Measurements from ENCODE around the gene SCRN2. TPM values are rescaled to one million over a fixed set of nuclear protein-coding genes. Genes with fewer than 3 reads are reported as not detected.

The SCRN2 gene
- total RNA-seq, 2 experiments from 2014 or later = 21.0 to 23.8 TPM

DNA sequence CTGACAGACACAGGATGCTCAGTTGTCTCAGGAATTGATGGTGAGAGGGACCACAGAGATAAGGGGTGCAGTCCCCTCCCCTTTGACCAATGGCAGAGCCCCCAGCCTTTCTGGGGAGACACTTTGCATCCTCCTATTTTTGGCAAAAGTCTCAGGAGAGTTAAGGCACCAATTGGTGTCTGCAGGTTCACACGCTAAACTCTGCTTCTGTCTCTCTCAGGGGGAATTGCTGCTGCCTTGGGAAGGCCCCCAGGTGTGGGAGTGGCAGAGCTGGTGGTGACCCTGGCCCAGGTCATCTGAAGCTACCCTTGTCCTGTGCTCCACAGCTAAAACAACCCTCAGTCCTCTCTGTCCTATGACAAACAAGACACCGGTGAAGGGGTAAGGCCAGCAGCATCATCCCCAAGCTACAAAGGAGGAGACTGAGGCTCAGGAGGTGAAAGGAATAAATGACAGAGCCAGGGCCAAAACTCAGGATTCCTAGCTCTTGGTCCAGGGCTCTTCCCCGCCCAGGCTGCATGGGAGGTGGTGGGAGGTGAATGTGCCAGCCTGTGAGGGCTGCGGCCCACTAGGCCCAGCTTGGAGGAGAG, 39.8 kb downstream of the SCRN2 start:
- TF ChIP-seq, protein P1, sequence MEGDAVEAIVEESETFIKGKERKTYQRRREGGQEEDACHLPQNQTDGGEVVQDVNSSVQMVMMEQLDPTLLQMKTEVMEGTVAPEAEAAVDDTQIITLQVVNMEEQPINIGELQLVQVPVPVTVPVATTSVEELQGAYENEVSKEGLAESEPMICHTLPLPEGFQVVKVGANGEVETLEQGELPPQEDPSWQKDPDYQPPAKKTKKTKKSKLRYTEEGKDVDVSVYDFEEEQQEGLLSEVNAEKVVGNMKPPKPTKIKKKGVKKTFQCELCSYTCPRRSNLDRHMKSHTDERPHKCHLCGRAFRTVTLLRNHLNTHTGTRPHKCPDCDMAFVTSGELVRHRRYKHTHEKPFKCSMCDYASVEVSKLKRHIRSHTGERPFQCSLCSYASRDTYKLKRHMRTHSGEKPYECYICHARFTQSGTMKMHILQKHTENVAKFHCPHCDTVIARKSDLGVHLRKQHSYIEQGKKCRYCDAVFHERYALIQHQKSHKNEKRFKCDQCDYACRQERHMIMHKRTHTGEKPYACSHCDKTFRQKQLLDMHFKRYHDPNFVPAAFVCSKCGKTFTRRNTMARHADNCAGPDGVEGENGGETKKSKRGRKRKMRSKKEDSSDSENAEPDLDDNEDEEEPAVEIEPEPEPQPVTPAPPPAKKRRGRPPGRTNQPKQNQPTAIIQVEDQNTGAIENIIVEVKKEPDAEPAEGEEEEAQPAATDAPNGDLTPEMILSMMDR (IDR thresholded peaks at IDR 0.05) = no peak
- Mint-ChIP-seq H3K36me3 (ENCODE audit: low read depth) (no peaks in the 10 kb centered on the region), H3K4me1 (ENCODE audit: low read depth) (no peaks in the 10 kb centered on the region), H3K9me3 (no peaks in the 10 kb centered on the region), H3K27ac (no peak overlapping the region), H3K4me3 (no peak overlapping the region), H3K27me3 (peaks cover 5% of the 10 kb centered on the region)
- DNase-seq (no peak), ATAC-seq (no peak)
- ChIA-PET CTCF (interaction anchor here (0.8 to 2.4 kb wide), 17 partner anchors 9 to 186 kb away, joined by 3 to 9 read pairs (median 4); partner anchors contain the start of genes LRRC46 and MRPL10), POLR2A (interaction anchor here (1.0 kb wide), 1 partner anchor 13 kb away, joined by 3 read pairs; no protein-coding TSS in a partner anchor)
- intact Hi-C loops (cut with micrococcal nuclease) = loop anchor here (5.0 kb wide), 1 partner anchor 104 kb away; no protein-coding TSS in a partner anchor

DNA sequence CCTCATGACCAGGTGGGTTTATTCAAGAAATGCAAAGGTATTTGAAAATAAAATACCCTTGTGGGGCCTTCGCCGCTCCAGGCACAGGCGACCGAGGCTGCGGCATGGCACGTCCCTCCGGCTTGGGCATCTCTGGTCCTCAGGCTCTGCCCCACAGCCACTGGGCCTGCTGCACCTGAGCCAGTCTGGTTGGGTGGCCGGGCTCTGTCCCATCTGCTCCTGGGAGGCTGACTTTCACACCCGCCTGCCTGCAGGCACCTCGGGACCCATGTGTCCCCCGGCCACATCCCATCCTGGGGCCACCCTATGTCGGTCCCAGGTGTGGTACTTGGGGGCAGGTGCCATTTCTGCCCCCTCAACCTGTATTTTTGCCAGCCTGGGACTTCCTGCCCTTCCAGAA, 40.4 kb downstream of the SCRN2 start:
- Mint-ChIP-seq H3K4me3 (no peak overlapping the region), H3K36me3 (ENCODE audit: low read depth) (no peaks in the 10 kb centered on the region), H3K4me1 (ENCODE audit: low read depth) (no peaks in the 10 kb centered on the region), H3K27ac (no peak overlapping the region), H3K9me3 (no peaks in the 10 kb centered on the region), H3K27me3 (peaks cover 5% of the 10 kb centered on the region)
- CTCF ChIA-PET = interaction anchor here (0.9 to 2.4 kb wide), 8 partner anchors 8 to 186 kb away, joined by 3 to 9 read pairs (median 4); partner anchors contain the start of genes LRRC46 and MRPL10
- POLR2A ChIA-PET = interaction anchor here (1.0 kb wide), 1 partner anchor 14 kb away, joined by 3 read pairs; no protein-coding TSS in a partner anchor
- intact Hi-C loops (cut with micrococcal nuclease) = loop anchor here (5.0 kb wide), 1 partner anchor 103 kb away; no protein-coding TSS in a partner anchor
- TF ChIP-seq, protein P1 (IDR thresholded peaks at IDR 0.05) = no peak
- no peak for DNase-seq
- ATAC-seq = no peak

DNA sequence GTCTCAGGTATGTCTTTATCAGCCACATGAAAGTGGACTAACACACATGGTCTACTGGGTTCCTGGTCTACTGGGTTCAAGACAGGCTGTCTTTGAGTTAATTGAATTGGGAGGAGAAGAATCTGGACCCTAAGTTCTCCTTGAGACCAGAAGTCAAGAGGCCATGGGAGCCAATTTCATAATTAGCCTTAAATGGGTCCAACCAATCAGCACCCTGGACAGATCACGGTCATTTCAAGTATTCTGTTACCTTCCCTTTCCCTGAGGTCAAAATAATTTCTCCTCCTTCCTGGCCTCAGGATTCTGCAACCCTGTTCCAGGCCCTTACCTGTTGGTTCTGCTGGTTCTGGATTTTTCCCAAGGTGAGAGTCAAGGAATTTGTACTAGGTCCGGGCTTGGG, 43.3 kb downstream of the SCRN2 start:
- no peak for DNase-seq
- ChIA-PET CTCF (interaction anchor here (1.1 kb wide), 1 partner anchor 8 kb away, joined by 4 read pairs; no protein-coding TSS in a partner anchor), POLR2A (interaction anchor here (1.6 kb wide), 1 partner anchor 147 kb away, joined by 5 read pairs; no protein-coding TSS in a partner anchor)
- H3K27me3 Mint-ChIP-seq = peaks cover 20% of the 10 kb centered on the region
- intact Hi-C loops (cut with micrococcal nuclease) = no loop called here
- H3K9me3 Mint-ChIP-seq = no peaks in the 10 kb centered on the region
- no peaks in the 10 kb centered on the region for H3K36me3 Mint-ChIP-seq (ENCODE audit: low read depth)
- no peaks in the 10 kb centered on the region for H3K4me1 Mint-ChIP-seq (ENCODE audit: low read depth)
- no peak overlapping the region for H3K27ac Mint-ChIP-seq
- ATAC-seq = no peak
- TF ChIP-seq, protein P1 (IDR thresholded peaks at IDR 0.05) = no peak
- H3K4me3 Mint-ChIP-seq = no peak overlapping the region

DNA sequence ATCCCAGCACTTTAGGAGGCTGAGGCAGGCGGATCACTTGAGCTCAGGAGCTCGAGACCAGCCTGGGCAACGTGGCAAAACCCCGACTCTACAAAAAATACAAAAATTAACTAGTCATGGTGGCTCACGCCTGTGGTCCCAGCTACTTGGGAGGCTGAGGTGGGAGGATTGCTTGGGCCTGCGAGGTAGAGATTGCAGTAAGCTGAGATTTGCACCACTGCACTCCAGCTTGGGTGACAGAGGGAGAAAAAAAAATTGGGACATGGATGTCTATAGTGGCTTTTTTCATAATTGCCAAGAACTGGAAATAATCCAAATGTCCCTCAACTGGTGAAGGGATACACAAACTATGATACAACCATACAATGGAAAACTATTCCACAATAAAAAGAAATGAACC, 48.1 kb downstream of the SCRN2 start:
- no peak overlapping the region for H3K27ac Mint-ChIP-seq

More for the DNA sequence above, 48.1 kb downstream of the SCRN2 start:
- peaks cover 9% of the 10 kb centered on the region for H3K4me1 Mint-ChIP-seq (ENCODE audit: low read depth)
- H3K27me3 Mint-ChIP-seq = peaks cover 50% of the 10 kb centered on the region
- intact Hi-C loops (cut with micrococcal nuclease) = no loop called here
- H3K9me3 Mint-ChIP-seq = no peaks in the 10 kb centered on the region
- H3K36me3 Mint-ChIP-seq (ENCODE audit: low read depth) = no peaks in the 10 kb centered on the region
- CTCF ChIA-PET = interaction anchor here (0.6 to 1.6 kb wide), 3 partner anchors 8 to 112 kb away, joined by 3 to 4 read pairs (median 3); no protein-coding TSS in a partner anchor
- no peak for DNase-seq
- H3K4me3 Mint-ChIP-seq = no peak overlapping the region
- TF ChIP-seq, protein P1 (IDR thresholded peaks at IDR 0.05) = no peak
- no peak for ATAC-seq
- POLR2A ChIA-PET = no interaction called here

Measured in activated CD8-positive, alpha-beta T cell treated with anti-CD3 and anti-CD28 coated beads for 36 hours (primary cell).